Measurements from ENCODE around the gene BRD3. TPM values are rescaled to one million over a fixed set of nuclear protein-coding genes. Genes with fewer than 3 reads are reported as not detected.

BRD3 gene
- total RNA-seq, 1 experiment from 2014 or later: 2.9 TPM

DNA sequence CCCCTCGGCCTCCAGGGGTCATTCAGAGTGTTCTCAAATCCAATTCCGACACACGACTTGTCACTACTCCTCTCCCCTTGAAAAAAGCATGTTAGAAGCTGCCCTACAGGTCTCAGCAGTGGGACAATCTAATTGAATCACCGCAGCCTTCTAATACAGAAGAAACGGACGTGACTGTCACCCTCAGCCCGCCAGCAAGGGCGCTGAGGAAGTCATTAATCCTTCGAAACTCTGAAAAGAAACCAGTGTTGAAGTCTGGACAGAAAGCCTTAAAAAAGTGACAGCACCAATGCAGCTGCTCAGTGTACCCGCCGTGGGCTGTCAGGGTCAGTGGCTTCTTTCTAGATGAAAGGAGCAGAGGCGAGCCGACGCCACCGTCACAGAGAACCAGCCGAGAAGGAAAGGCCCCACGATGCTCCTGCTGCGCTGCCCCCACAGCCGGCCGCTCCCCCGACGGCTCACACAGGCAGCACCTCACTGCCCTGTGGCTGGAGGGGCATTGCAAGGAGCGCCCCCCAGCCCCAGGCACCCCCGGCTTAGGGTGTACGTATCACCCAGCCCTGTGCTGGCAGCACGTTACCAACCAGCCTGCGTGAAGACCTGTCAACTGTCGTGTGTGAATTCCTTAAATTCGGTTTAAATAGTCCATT, 36.9 kb downstream of the BRD3 start:
- no peak for DNase-seq (ENCODE audit: low read depth)

DNA sequence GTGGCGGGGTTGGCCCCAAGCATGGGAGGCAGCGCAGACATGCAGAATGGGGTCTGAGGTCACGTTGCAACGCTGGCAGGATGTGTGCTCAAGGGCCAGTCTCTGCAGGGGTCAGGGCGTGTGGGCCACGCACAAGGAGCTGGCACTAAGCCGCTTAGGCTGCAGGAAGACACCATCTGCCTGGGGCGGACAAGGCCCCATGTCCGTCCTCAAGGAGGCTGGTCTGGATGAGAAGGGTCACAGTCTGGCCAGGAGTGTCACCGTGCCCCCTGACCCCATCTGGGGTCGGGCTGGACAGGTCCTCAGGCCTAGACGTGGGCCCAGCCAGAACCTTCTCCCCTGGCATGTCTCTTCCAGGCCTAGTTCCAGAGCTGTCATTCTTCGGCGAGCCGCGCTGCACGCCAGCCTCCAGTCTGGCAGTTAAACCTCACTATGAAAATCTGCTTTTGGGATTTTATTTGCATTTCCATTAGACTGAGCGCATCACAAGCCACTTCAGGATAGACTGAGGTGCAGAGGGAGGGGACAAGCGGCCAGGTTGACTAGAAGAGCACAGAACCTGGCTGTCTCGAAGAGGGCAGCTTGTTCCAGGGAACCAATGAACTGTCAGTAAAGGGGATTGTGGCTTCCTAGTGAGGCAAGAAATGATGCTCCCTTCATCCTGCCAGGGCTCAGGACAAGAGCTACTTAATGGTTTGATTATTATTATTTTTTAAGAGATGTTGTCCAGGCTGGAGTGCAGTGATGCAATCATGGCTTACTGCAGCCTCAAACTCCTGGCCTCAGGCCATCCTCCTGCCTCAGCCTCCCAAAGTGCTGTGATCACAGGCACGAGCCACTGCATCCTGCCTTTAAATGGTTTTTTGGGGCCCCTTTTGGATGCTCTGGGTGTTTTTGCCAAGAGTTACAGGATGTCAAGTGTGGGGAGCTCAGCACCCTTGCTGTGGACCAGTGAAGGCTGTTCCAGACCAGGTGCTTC, 38.3 kb downstream of the BRD3 start:
- DNase-seq (ENCODE audit: low read depth): no peak
- in situ Hi-C loops (cut with HindIII; ENCODE audit: low pct_unique_long_range_greater_than_20kb, low sequenced_read_pairs): no loop called here

More for the DNA sequence above, 36.9 kb downstream of the BRD3 start:
- in situ Hi-C loops (cut with HindIII; ENCODE audit: low pct_unique_long_range_greater_than_20kb, low sequenced_read_pairs): no loop called here

DNA sequence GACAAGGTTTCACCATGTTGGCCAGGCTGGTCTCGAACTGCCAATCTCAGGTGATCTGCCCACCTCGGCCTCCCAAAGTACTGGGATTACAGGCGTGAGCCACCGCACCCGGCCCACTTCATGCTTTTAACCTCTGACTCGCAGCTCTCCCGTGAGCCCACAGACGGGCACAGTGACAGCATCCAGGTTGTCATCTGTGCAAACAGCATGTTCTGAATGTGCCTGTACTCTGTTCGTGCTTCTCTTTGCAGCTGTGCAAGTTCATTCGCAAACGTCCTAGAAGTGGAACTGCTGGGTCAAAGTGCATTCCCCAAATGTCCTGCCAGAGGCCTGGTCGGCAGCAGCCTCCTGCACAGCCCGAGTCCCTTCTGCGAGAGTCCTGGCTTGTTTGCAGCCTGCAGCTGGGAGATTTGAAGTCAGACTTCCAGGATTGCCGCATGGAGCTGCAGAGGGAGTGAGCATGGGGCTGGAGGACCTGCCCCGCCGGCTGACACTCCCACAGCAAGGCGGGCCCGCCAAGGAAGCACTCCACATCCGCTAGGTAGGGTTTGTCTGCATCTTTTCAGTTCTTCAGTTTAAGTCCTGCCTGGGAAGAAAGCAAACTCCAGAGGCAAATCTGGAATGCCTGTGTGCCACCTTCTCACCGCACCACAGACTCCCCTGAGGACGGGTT, 39.1 kb downstream of the BRD3 start:
- no peak for DNase-seq (ENCODE audit: low read depth)
- in situ Hi-C loops (cut with HindIII; ENCODE audit: low pct_unique_long_range_greater_than_20kb, low sequenced_read_pairs): no loop called here

- no peak for DNase-seq (ENCODE audit: low read depth)
- in situ Hi-C loops (cut with HindIII; ENCODE audit: low pct_unique_long_range_greater_than_20kb, low sequenced_read_pairs): no loop called here
Observed at GRCh38 chr9:134028076-134028475, 39.8 kb downstream of the BRD3 start.

- DNase-seq (ENCODE audit: low read depth): no peak
- in situ Hi-C loops (cut with HindIII; ENCODE audit: low pct_unique_long_range_greater_than_20kb, low sequenced_read_pairs): no loop called here
Observed at GRCh38 chr9:134027561-134027960, 40.3 kb downstream of the BRD3 start.

- in situ Hi-C loops (cut with HindIII; ENCODE audit: low pct_unique_long_range_greater_than_20kb, low sequenced_read_pairs): no loop called here
- DNase-seq (ENCODE audit: low read depth): no peak
Observed at GRCh38 chr9:134026981-134027380, 40.8 kb downstream of the BRD3 start.

DNA sequence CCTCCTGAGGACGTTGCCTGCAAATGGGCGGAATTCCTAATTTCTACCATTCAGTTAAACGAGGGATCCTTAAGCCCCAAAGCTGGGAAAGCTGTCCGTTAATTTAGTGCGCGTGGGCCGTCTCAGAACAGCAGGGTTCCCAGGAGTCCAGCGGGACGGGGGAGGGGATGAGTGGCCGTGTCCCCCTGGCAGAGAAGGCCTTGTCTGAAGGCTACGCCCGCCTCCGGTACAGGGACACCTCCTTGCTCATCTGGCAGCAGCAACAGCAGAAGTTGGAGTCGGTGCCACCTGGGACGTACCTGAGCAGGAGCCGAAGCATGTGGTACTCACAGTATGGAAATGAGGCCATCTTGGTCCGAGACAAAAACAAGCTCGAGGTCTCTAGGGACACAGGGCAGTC, 41.2 kb downstream of the BRD3 start:
- DNase-seq (ENCODE audit: low read depth): no peak
- in situ Hi-C loops (cut with HindIII; ENCODE audit: low pct_unique_long_range_greater_than_20kb, low sequenced_read_pairs): no loop called here

- peak; percentile 16 for DNase-seq (ENCODE audit: low read depth)
- in situ Hi-C loops (cut with HindIII; ENCODE audit: low pct_unique_long_range_greater_than_20kb, low sequenced_read_pairs): no loop called here
Observed at GRCh38 chr9:134025606-134026541, 42.0 kb downstream of the BRD3 start.

DNA sequence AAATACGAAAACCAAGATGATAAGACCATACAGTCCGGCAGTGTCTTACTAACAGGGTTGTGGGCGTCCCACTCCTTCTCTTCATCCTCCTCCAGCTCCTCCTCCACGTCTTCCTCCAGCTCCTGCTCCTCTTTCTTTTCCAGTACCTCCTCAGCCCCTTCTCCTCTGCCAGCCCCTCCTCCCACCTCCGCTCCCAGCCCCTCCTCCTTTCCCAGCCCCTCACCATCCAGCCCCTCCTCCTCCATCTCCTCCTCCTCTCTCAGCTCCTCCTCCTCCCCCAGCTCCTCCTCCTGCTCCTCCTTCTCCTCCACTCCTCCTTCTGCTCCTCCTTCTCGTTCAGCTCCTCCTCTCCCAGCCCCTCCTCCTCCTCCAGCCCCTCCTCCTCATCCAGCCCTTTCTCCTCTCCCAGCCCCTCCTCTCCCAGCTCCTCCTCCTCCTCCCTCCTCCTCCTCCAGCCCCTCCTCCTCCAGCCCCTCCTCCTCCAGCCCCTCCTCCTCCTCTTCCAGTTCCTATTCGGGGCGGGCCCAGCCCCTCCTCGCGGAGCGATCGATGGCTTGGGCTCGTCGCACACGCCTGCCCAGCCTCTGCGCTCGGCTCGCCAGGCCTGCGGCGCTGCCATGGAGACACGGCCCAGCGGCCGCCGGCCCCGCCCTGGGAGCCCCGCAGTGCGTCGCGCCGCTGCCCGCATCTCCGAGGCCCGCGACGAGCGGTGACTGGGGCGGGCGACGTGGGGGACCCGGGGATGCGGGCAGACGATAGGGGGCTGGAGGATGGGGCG, 42.8 kb downstream of the BRD3 start, which contains the start of gene BRD3OS:
Gene BRD3OS (plus strand): TSS at position 654 of the 778 bp plus-strand sequence. CDS start 1,267 bp downstream, outside the sequence.
- DNase-seq (ENCODE audit: low read depth): peak; percentile 98
- in situ Hi-C loops (cut with HindIII; ENCODE audit: low pct_unique_long_range_greater_than_20kb, low sequenced_read_pairs): loop anchor here (25.0 kb wide), 1 partner anchor 238 kb away; no protein-coding TSS in a partner anchor

DNA sequence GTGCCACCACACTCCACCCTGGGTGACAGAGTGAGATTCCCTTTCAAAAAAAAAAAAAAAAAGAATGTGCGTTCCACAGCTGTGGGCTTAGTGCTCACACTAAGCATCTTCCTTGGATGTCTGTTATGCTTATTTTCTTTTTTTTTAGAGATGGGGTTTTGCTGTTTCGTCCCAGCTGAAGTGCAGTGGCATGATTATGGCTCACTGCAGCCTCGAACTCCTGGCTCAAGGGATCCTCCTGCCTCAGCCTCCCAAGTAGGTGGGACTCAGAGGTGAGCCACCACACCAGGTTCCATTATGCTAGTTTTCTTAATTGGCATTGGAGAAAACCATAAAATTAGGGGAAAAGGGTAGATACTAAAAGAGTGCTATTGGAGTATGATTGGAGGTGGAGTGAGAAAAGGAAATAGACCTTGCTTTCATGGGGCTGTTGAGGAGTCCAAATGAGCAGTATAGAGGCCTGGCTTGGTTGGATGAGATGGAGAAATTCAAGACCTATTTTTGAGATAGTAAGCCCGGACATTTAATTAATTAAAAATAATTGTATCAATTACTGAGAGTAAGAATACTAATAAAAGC, 43.5 kb downstream of the BRD3 start:
- in situ Hi-C loops (cut with HindIII; ENCODE audit: low pct_unique_long_range_greater_than_20kb, low sequenced_read_pairs): loop anchor here (25.0 kb wide), 1 partner anchor 237 kb away; no protein-coding TSS in a partner anchor
- no peak for DNase-seq (ENCODE audit: low read depth)

GRCh38 chr9:134014946-134015345, 52.9 kb downstream of the BRD3 start:
- DNase-seq (ENCODE audit: low read depth): no peak
- in situ Hi-C loops (cut with HindIII; ENCODE audit: low pct_unique_long_range_greater_than_20kb, low sequenced_read_pairs): loop anchor here (25.0 kb wide), 1 partner anchor 228 kb away; no protein-coding TSS in a partner anchor

DNA sequence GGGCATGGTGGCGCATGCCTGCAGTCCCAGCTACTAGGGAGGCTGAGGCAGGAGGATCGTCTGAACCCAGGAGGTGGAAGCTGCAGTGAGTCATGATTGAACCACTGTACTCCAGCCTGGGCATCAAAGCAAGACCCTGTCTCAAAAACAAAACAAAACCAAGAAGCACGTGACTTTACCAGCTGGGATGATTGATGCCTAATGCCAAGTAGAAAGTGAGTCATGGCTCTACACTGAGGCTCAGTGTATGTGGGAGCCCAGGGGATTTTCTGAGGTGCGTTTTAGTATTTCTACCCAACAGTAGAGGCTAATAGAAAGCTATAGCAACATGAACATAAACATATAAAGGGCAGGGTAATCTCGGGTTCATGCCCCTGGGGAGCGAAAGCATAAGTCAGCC, 56.4 kb downstream of the BRD3 start:
- DNase-seq (ENCODE audit: low read depth): no peak
- in situ Hi-C loops (cut with HindIII; ENCODE audit: low pct_unique_long_range_greater_than_20kb, low sequenced_read_pairs): loop anchor here (25.0 kb wide), 1 partner anchor 224 kb away; no protein-coding TSS in a partner anchor

- in situ Hi-C loops (cut with HindIII; ENCODE audit: low pct_unique_long_range_greater_than_20kb, low sequenced_read_pairs): loop anchor here (25.0 kb wide), 1 partner anchor 223 kb away; no protein-coding TSS in a partner anchor
- no peak for DNase-seq (ENCODE audit: low read depth)
Observed at GRCh38 chr9:134010310-134011173, 57.3 kb downstream of the BRD3 start.

- DNase-seq (ENCODE audit: low read depth): no peak
- in situ Hi-C loops (cut with HindIII; ENCODE audit: low pct_unique_long_range_greater_than_20kb, low sequenced_read_pairs): loop anchor here (25.0 kb wide), 1 partner anchor 220 kb away; no protein-coding TSS in a partner anchor
Observed at GRCh38 chr9:134007571-134007970, 60.3 kb downstream of the BRD3 start.

DNA sequence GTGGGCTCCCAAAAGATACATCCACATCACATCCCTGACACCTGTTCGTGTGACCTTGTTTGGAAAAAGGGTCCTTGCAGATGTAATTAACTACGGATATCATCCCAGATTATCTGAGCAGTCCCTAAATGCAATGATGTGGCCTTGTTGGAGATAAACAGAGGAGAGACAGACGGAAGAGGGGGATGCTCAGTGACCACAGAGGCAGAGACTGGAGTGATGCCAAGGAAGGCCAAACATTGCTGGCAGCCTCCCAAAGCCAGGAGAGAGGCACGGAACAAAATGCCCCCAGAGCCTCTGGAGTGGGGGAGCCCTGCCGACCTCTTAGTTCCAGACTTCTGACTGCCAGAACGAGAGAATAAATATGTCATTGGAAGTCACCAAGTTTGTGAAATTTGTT, 60.7 kb downstream of the BRD3 start:
- DNase-seq (ENCODE audit: low read depth): no peak
- in situ Hi-C loops (cut with HindIII; ENCODE audit: low pct_unique_long_range_greater_than_20kb, low sequenced_read_pairs): loop anchor here (25.0 kb wide), 1 partner anchor 220 kb away; no protein-coding TSS in a partner anchor

Data from Caki2 (cell line).